Fibroblast of the aortic adventitia (primary cell): ENCODE results near the gene SEC61A2. TPM values are rescaled to one million over a fixed set of nuclear protein-coding genes. Genes with fewer than 3 reads are reported as not detected.

ENCODE experiments used
- DNase-seq: peaks from one replicate; pipeline ENCODE4 v3.0.0-alpha.2; 2010; ENCODE audit warnings: low read depth
- H3K4me3 ChIP-seq: 2 replicates; pipeline ENCODE4 v1.5.1; 2011; ENCODE audit warnings: low read depth, mild to moderate bottlenecking, control low read depth, low read length, moderate library complexity
- CTCF ChIP-seq: IDR thresholded peaks from 2 replicates; pipeline ENCODE4 v1.5.1; 2011; ENCODE audit warnings: mild to moderate bottlenecking, low read length, control low read depth, inconsistent platforms; ENCODE audit not compliant: insufficient read depth
- total RNA-seq: library from RNA; depleted of rRNA; stranded (reverse); fragments of >200 nt; gene quantifications from 2 replicates; pipeline ENCODE4 v1.2.3, GENCODE V29; 2012; ENCODE audit warnings: low replicate concordance

Gene SEC61A2
- total RNA-seq, 1 donor, result 8.9 TPM

GRCh38 chr10:12156367-12157123, 27.1 kb downstream of the SEC61A2 start:
- DNase-seq, result no peak
- TF ChIP-seq CTCF, result no peak
- no peak overlapping the region for H3K4me3 ChIP-seq

- DNase-seq, result no peak
- H3K4me3 ChIP-seq, result no peak overlapping the region
- no peak for TF ChIP-seq CTCF
These were observed 28.6 kb downstream of the SEC61A2 start for GRCh38 chr10:12158111-12158510.

GRCh38 chr10:12160664-12161063, 31.2 kb downstream of the SEC61A2 start:
- TF ChIP-seq CTCF, result no peak
- DNase-seq, result no peak
- no peak overlapping the region for H3K4me3 ChIP-seq

GRCh38 chr10:12162927-12163326, 33.5 kb downstream of the SEC61A2 start:
- no peak for DNase-seq
- no peak for TF ChIP-seq CTCF
- H3K4me3 ChIP-seq, result no peak overlapping the region

GRCh38 chr10:12164085-12164484, 34.6 kb downstream of the SEC61A2 start:
- no peak overlapping the region for H3K4me3 ChIP-seq
- DNase-seq, result no peak

GRCh38 chr10:12165036-12165435, 35.6 kb downstream of the SEC61A2 start:
- no peak overlapping the region for H3K4me3 ChIP-seq
- TF ChIP-seq CTCF, result no peak
- no peak for DNase-seq

More at GRCh38 chr10:12164085-12164484, 34.6 kb downstream of the SEC61A2 start:
- TF ChIP-seq CTCF, result no peak
